Stimulated activated CD4-positive, alpha-beta T cell treated with anti-CD3 and anti-CD28 coated beads, Interleukin-1b, Interleukin-23, amount 100 ng/mL, for 4 hours (primary cell): Measurements from ENCODE around the gene PDZRN4.
"Not testable (repeated sequence)": the region's sequence is repeated elsewhere in the genome, so short reads cannot be mapped to it uniquely, and the experiment has no call there.

ENCODE experiments used
- DNase-seq, 2 donors: peaks; one replicate each; pipeline ENCODE4 v3.0.0-alpha.2; 2020; ENCODE audit warnings: low read depth in 2 of 2

PDZRN4 gene

DNA sequence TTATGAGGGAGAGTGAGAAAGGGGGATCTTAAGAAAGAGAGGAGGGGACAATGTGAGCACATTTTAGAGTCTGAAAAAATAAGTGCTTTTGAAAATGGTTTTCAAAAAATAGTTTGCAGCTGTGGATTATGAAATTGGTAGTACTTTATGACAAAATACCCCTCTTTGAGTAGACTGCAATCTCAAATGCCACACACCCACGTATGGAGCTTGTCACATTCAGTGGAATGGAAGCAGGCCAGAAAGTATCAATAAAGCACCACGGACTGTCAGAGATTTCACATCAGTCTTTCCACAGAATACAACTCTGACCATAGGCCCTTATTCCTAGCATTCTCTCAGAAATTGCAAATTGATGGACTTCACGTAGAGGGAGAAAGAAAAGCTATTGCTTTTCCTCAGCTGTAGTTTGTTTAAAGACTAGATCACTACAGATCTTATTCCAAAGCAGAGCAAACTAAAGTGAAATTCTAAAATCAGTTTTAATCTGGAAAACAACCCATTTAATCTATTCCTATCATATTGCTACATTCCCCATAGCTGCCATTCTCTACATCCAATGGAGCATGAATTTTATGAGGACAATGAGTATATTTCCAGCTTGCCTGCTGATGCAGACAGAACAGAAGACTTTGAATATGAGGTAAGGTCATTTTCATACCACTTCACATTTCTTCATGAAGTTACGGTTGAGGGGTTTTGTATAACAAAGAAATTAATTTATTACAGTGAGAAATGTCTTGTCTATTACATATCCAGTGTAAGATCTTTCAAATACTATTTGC lies 321.3 kb downstream of the PDZRN4 start:
- no peak for DNase-seq

DNA sequence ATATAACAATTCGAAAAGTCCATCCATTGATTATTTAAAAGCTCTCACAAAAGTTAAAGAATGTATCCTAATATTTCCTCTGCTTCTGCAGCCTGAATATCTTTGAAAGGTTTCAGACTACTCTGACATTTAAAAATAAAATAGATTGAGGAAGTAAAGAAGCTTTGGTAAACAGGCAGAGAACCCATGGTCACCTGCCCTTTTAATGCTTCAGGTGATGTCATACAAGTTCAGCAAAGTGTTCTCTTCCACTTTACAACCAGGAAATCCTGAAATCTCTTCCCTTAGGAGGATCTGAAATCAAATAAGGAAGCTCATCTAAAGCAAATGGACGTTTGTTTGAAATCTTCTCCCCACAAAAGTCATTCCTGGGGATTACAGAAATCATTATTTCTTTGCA lies 322.4 kb downstream of the PDZRN4 start:
- no peak for DNase-seq

DNA sequence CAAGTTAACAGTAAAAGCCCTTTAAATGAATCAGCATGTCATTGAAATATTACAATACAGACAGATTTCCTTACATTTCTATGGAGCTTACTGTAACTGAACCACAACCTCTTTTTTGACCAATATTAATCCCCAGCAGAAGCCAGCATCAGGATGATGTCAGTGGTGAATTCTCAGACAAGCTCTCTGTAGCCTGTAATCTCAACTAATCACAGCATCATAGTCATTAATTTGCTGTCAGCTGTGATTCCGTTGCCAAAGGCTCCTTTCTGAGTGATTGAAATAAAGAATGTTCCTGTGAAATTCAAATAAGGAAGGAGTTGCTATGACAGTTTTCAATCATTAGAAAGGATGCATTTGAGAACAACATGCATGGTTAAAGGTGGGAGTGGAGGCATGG lies 323.1 kb downstream of the PDZRN4 start:
- no peak for DNase-seq

DNA sequence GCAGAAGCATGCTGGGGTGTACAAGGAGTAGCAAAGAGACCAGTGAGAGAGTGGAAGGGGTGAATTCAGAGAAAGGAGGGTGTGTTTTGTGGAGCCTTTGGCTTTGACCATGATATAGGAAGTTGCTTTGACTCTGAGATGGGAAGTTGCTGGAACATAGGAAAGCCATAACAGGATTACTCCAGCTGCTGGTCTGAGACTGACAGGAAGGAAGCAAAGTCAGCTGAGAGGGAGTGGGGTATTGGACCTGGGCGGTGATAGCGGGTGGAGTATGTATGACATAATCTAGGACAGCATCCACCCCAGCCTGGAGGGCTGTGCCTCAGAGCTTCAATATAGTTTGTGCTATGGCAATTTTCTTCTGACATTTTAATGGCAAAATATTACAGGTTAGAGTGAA lies 324.4 kb downstream of the PDZRN4 start:
- DNase-seq = no peak

DNA sequence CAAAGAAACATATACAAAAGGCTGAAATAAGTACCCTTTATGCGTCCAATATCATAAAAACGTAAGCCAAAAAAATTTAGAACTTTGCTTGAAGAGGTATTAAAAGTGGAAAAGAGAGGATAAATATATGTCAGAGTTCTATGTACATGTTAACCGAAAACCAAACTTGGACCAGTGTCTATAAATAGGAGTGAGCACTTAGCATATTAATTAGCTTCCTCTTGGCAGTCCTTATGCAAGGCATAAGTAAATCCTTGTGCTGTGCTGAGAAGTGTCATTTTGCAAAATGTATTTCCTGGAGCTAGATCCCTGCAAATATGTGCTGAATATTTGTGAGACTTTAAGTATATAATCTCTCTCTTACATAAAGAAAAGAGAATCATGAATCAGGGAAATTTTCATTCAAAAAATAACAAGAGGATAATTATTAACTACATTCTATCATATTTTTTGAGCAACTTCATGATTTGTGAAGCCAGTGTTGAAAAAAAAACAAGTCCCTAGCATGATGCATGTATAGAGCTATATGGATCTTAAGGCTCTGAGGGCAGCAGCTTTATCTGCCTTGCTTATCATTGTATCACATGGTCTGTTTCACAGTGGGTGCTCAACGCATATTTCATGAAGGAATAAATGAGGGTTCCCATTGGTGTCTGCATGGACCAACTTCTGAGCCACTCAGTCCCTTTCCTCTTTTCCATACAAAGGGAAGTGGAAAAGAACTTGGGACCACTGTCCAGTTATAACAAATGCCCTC lies 326.1 kb downstream of the PDZRN4 start:
- DNase-seq = no peak

DNA sequence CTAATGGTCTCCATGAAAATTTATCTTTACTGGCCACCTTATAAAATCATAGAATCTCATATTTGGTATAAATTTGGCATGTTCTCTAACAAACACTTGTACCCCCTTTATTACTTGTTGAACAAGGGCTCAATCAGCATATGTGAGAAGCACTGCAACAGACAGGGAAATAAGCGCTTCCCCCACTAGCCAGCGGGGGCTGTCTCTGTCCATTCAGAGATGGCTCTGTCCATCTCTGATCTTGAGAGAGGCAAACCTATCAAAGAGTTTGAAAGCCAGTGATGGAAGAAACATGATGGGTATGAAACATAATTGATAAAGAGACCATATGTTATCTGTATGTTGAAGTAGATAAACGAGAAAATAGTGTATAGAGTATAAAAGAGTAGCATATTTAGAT lies 326.8 kb downstream of the PDZRN4 start:
- no peak for DNase-seq

DNA sequence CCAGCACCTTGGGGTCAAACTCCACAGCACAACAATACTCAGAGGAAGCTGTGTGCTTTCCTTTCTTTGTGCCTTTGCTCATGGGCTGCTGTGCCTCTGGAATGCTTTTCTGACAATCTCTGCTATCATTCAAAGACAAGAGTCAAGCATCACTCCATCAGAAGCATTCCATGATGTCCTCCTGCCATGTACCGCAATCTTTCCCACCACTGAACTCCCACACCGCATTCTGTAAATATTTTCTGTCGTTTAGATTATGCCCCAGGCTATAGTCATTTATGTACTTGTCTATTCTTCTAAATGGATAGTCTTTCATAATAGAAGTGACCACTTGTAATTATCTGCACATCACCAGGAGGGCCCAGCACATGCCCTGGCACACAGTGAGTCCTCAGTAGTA lies 327.8 kb downstream of the PDZRN4 start:
- DNase-seq = no peak

DNA sequence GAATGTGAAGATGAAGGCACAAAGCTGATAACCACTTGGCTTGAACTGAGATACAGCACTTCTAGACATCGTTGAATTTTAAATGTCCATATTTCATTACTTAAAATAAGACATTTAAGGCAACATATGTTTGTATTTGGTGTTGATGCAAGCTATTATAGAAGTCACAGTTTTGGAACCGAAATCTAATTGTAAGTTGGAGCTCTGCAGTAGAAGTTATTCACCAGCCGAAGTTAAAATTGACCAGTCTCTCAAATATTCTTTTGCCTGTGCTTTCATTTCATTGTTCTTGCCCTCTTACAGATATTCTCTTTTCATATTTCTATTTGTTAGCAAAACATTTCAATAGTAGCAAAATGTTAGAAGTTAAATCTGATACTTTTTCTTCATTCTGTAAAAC lies 332.7 kb downstream of the PDZRN4 start:
- no peak for DNase-seq

DNA sequence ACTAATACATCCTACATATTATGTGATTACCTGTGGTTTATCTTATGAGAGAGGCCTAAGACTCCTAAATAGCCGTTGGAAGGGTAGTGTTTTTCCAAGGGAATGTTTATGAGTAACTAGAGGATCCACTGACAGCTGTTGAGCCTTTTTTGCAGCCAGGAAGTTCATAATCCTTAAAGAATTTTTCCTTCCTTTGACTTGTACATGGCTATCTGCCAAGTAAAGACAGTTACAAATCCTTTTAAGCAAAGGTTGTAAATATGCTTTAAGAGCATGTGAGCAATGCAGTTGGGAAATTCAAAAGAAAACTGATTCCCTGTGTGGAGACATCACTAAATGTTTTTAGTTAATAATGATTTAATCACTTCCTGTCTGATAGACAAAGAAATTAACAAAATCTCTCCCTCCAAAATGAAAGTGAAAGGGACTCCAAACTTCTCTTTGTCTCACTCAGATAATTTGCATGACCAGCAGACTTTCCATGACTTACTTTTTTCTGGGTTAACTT lies 333.8 kb downstream of the PDZRN4 start:
- DNase-seq = no peak

DNA sequence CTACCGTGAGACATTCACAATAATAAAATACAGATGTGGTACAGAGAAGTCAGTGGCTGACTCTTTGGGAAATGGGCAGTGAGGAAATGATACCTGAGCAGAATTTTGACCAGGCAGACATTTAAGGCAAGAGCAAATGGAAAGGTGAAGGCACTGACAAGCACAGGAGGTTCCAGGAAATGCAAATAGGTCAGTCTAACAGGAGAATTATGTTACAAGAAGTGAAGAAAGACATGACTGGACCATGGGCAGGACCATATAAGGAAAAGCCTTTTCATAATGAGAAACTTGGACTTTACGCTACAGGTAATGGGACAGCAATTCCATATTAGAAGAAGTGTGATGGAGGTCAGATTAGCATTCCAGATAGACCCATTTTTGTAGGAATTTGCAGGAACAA lies 338.9 kb downstream of the PDZRN4 start:
- DNase-seq = no peak

DNA sequence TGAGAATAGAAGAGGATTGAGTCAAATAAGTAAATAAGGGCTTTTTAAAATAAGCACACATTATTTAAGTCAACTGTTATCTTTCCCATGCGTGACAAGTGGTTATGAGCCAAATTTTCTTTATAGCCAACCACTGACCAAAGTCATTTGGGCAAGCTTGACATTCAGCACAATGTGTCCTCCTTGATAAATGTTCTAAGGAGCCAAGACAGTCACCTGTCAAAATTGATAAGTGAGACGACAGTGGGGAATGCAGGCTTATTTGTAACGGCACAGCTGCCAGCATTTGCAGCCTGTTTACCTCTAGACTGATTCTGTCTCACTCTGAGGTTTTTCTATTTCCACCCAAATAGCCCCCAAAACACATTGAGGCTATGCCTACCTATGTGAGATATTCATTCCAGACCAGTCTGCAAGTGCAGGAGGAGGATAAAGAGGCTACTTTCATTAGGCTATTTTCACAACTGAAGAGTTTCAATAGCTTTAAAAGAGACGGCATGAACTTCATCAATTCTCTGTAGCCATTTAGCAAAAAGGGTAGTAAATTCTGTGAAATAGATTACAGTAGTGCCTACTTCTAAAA lies 339.5 kb downstream of the PDZRN4 start:
- DNase-seq = no peak

DNA sequence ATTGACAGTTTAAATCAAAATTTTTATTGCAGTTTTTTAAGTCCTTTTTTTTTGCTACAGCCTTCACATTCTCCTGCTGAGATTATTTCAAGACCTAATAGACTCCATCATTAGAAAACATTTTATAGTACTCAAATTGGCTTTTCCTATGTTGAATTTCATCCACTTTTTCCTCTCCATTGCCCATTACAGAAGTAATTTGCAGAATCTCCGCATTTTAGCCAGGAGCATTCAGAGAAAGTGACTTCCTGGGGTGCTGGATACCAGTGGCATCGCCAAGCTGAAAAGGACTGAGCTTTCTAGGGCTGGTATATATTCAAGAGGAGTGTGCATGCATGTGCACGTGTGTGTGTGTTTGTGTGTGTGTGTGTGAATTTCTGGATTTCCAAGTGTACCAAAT lies 340.8 kb downstream of the PDZRN4 start:
- no peak for DNase-seq

DNA sequence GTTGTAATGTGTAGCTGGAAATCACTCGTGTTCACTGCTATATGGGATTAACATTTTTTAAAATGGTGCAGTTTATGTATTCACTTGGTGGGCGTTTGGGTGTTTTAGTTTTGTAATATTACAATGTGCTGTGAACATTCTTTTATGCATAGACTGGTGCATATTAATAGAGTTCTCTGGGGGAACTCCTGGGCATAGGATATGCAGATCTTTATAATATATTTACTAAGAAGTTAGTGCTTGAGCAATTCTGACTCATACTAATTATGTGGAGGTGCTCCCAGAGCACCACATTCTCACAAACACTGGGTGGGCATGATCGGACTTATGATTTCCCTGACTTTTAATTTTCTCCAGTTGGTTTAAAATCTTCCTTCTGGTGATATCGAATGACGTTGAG lies 342.3 kb downstream of the PDZRN4 start:
- DNase-seq = no peak

DNA sequence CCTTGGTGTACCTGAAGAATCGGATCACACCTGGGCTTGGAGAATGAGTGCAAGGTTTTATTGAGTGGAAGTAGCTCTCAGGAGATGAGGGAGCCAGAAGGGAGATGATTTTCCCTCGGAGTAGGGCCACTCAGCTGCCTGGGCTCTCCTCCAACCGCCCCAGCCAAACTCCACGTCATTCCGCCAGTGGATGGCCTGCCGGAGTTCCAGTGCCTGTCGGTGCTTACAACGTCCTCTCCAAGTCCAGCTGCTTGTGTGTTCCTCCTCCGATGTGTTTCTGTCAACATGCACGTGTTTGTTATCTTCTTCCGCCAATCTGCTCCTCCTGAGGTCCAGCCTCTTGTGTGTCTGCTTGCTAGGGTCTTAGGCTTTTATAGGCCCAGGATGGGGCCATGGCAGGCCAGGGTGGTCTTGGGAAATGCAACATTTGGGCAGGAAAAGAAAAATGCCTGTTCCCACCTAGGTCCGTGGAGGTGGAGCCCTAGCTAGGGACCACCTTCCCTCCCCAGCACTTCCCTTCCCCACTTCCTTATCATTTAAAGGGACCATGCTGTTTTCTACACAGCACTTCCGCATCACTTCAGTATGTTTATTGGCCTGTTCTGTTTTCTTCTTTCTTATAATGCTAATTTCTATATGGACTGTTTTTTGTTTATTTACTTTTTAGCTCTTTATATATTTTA lies 343.2 kb downstream of the PDZRN4 start:
- no peak for DNase-seq

DNA sequence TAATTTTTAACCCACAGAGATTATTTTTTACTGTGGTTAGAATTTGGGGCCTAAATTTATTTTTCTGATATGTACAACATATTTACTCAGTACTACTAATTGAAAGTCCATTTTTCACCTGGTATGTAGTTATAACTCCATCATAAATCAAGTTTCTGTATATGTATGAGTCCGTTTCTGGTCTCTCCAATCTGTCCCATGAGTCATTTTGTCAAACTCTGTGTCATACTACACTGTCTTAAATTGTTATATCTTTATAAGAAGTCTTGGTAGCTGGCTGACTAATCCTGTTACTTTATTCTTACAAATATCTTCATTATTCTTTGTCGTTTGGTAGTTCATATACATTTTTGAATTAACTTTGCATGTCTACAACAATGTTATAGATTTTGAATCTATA lies 344.0 kb downstream of the PDZRN4 start:
- DNase-seq = no peak

DNA sequence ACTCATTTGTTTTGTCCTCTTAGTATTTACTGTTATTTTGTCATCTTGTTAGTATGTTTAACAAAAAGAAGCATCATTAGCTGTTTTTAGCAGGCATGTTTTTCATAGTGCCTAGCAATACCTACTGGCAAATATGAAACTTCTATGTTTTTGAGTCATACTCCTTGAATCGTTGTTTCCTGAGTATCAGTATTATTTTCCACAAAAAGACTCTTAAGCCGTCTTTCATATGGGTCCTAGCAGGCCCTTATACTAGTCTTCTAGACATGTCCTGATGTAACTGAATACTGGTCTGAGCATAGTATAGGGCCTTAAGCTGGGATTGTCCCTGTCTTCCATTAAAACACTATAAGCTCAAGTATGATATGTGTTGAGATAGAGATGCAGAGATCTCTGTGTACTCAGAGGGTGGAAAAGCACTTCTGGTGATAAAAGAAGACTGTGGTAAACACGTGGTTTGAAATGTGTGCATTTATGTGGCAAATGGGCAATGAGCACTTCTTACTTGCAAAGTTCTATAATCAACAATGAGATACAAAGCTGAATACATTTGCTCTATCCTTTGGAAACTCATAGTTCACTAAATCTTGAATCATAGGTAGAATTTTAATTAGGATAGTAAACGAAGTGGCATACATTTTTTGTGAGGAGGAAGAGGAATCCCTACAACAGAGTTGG lies 348.8 kb downstream of the PDZRN4 start:
- no peak for DNase-seq

DNA sequence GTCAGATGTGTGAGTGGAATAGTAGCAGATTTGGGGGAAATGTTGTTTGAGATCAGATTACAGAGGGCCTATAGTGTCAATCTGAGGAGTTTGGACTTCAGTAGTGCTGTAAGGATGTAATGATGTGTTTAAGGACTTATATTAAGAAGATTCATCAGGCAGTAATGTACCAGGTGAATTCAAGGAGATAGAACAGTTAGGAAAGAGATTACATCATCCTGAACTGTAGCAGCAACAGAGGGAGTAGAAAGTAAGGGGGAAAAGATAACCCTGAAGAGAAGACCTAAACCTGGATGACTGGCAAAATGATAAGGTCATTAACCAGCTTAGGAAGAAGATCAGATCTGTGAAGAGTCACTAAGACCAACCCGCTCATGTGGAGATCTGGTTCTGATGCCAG lies 349.4 kb downstream of the PDZRN4 start:
- no peak for DNase-seq

DNA sequence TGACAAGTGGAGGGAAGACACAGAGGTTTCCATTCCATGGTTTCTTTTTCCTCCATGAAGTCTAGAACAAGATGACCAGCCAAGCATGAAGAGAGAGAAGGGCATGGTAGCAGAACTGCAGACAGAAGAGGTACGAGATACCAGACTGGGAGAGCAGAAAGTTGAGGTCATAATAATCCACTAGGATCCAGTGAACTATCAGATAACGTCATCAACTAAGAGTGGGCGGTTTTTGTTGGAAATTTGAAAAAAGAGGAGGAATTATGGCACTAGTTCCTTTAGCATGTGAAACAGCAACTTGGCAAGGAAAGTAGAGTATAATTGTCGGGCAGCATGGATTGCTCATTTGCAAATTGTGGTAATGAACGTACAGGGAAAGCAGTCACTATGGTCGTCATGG lies 357.6 kb downstream of the PDZRN4 start:
- DNase-seq = no peak

DNA sequence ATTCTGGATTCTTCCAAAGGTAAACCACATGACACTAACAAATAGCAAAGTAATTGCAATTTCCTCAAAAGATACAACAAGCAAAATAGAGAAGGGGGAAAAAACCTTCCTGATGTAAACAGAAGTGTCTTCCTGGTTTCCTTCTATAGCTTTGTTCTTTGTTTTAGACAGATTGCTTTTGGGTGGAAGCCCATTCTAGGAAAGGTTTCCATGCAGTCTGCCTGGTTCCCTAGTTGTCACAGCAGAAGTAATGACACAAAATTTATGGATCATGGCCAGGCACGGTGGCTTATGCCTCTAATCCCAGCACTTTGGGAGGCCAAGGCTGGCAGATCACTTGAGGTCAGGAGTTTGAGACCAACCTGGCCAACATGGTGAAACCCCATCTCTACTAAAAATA lies 359.0 kb downstream of the PDZRN4 start:
- not testable (repeated sequence) for DNase-seq

DNA sequence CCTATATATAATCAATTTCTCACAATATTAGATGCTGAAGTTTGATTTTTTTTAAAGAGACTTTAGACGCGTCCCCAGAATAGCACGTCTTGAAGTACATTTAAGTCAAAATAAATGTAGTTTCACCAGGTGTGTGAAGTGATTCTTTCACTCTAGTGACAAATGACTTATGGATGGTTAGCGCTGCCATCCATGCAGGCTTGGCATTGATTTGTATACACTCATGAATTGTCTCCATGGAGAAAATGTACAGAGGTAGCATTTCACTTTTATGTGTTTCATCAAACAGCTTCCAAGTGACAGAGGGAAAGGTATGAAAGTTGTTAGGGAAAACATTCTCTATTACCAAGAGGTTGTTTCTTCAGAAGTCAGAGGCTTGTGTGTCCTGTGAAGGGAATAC lies 360.8 kb downstream of the PDZRN4 start:
- no peak for DNase-seq

DNA sequence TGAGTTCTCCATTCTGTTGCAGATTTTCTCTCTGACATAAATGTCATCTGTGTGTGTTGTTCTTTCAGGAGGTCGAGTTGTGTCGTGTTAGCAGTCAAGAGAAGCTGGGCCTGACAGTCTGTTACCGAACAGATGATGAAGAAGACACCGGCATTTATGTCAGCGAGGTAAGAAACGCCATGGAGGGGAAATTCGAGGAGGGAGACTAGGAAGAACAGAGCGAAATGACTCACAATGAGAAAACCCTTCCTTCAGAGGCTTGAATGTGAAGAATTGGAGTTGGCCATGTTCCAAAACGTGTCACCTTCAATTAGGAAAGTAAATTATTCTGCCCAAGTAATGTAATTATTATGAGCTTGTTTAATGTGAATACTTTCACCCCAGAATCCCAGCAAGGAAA lies 364.5 kb downstream of the PDZRN4 start:
- no peak for DNase-seq

DNA sequence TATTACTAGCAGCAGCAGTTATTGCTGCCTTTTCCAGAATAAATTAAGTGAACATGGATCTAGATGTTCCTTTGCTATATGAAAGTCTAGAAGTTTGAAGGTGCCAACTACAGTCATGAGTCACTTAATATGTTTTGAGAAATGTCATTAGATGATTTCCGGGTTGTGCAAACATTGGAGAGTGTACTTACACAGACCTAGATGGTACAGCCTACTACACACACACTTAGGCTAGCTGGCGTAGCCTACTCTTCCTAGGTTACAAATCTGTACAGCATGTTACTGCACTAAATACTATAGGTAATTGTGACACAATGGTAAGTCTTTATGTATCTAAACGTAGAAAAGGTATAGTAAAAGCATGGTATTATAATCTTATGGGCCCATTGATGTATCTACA lies 368.1 kb downstream of the PDZRN4 start:
- no peak for DNase-seq
